ENCODE data around the gene RASA1. TPM values are rescaled to one million over a fixed set of nuclear protein-coding genes. Genes with fewer than 3 reads are reported as not detected.

RASA1 gene
- polyA plus RNA-seq, 3 donors: 2.1 to 20.1 (median 4.0) TPM

- H3K79me2 ChIP-seq (ENCODE audit: insufficient read depth, low read length): no peaks in the 10 kb centered on the region
- Mint-ChIP-seq H3K9me3 (peaks cover 0 to 3% (median 2%) of the 10 kb centered on the region in 7 donors), H3K4me1 (no peaks in the 10 kb centered on the region), H3K27me3 (ENCODE audit: low read depth in 3 of 3) (peaks cover 0 to 1% (median 0%) of the 10 kb centered on the region in 3 donors), H3K36me3 (no peaks in the 10 kb centered on the region), H3K4me3 (no peak overlapping the region), H3K27ac (no peak overlapping the region)
- no peak overlapping the region for H3K4me2 ChIP-seq (replicated peaks; ENCODE audit: extremely low read depth, low read length, poor library complexity, severe bottlenecking)
- H3K27me3 ChIP-seq (ENCODE audit: control insufficient read depth in 2 of 2, insufficient read depth in 2 of 2, low read length in 2 of 2): no peaks in the 10 kb centered on the region
- no peak for TF ChIP-seq CTCF (IDR thresholded peaks at IDR 0.05)
- intact Hi-C loops (cut with micrococcal nuclease): no loop called here
- H3K36me3 ChIP-seq (replicated peaks in 1 of 2; ENCODE audit: control insufficient read depth in 1 of 2, insufficient read depth in 2 of 2, low read length in 2 of 2): no peaks in the 10 kb centered on the region
- H3K4me3 ChIP-seq (replicated peaks in 1 of 3; ENCODE audit: low read depth in 2 of 3, low read length in 3 of 3): no peak overlapping the region
- no peaks in the 10 kb centered on the region for H3K4me1 ChIP-seq (ENCODE audit: control insufficient read depth in 1 of 2, insufficient read depth in 2 of 2, low read length in 2 of 2)
- no peak for DNase-seq
- no CpG with 5 or more reads among the region's 1 CpG for WGBS (ENCODE audit: insufficient coverage)
- H4K20me1 ChIP-seq (ENCODE audit: insufficient read depth, low read length): no peaks in the 10 kb centered on the region
- no peak overlapping the region for H3K9ac ChIP-seq (ENCODE audit: insufficient read depth, low read length, poor library complexity, severe bottlenecking)
- H3K9me3 ChIP-seq (replicated peaks in 1 of 2; ENCODE audit: control insufficient read depth in 1 of 2, insufficient read depth in 1 of 2, low read length in 2 of 2): no peaks in the 10 kb centered on the region
- H2AFZ ChIP-seq (ENCODE audit: insufficient read depth, low read depth, low read length, poor library complexity, severe bottlenecking): no peak overlapping the region
- H3K27ac ChIP-seq (ENCODE audit: low read depth in 1 of 2, low read length in 2 of 2): no peak overlapping the region
Measured at GRCh38 chr5:87434461-87434860, 166.8 kb downstream of the RASA1 start.

- TF ChIP-seq CTCF (IDR thresholded peaks at IDR 0.05): no peak
- Histone ChIP-seq H3K9me3 (replicated peaks in 1 of 2; ENCODE audit: control insufficient read depth in 1 of 2, insufficient read depth in 1 of 2, low read length in 2 of 2) (no peaks in the 10 kb centered on the region), H3K36me3 (replicated peaks in 1 of 2; ENCODE audit: control insufficient read depth in 1 of 2, insufficient read depth in 2 of 2, low read length in 2 of 2) (no peaks in the 10 kb centered on the region), H3K27me3 (ENCODE audit: control insufficient read depth in 2 of 2, insufficient read depth in 2 of 2, low read length in 2 of 2) (no peaks in the 10 kb centered on the region), H3K27ac (ENCODE audit: low read depth in 1 of 2, low read length in 2 of 2) (no peak overlapping the region), H3K4me2 (replicated peaks; ENCODE audit: extremely low read depth, low read length, poor library complexity, severe bottlenecking) (no peak overlapping the region), H3K4me1 (ENCODE audit: control insufficient read depth in 1 of 2, insufficient read depth in 2 of 2, low read length in 2 of 2) (no peaks in the 10 kb centered on the region), H4K20me1 (ENCODE audit: insufficient read depth, low read length) (no peaks in the 10 kb centered on the region), H3K79me2 (ENCODE audit: insufficient read depth, low read length) (no peaks in the 10 kb centered on the region), H3K9ac (ENCODE audit: insufficient read depth, low read length, poor library complexity, severe bottlenecking) (no peak overlapping the region), H3K4me3 (replicated peaks in 1 of 3; ENCODE audit: low read depth in 2 of 3, low read length in 3 of 3) (no peak overlapping the region), H2AFZ (ENCODE audit: insufficient read depth, low read depth, low read length, poor library complexity, severe bottlenecking) (no peak overlapping the region)
- Mint-ChIP-seq H3K9me3 (peaks cover 0 to 5% (median 2%) of the 10 kb centered on the region in 7 donors), H3K4me1 (no peaks in the 10 kb centered on the region), H3K36me3 (no peaks in the 10 kb centered on the region), H3K27ac (no peak overlapping the region), H3K27me3 (ENCODE audit: low read depth in 3 of 3) (peaks cover 0 to 1% (median 1%) of the 10 kb centered on the region in 3 donors), H3K4me3 (no peak overlapping the region)
- no CpG with 5 or more reads among the region's 2 CpGs for WGBS (ENCODE audit: insufficient coverage)
- intact Hi-C loops (cut with micrococcal nuclease): no loop called here
- DNase-seq: no peak
Measured at GRCh38 chr5:87435144-87435694, 167.5 kb downstream of the RASA1 start.
